OCI-LY1 (cell line): ENCODE results near the gene UNC13C.

ENCODE experiments used
- CTCF ChIP-seq: fragments of 200-600 bp; sonication (generic), shearing (Covaris generic); IDR thresholded peaks from 2 replicates; pipeline ENCODE4 v1.5.1; 2017; ENCODE audit warnings: mild to moderate bottlenecking, antibody characterized with exemption, low read length, moderate library complexity, mixed read lengths
- EZH2 ChIP-seq: fragments of 200-600 bp; sonication (generic), shearing (Covaris generic); IDR thresholded peaks from 2 replicates; pipeline ENCODE4 v1.8.0; 2017; ENCODE audit warnings: borderline replicate concordance, mixed run types, mild to moderate bottlenecking, antibody characterized with exemption, low read length, moderate library complexity, mixed read lengths

GRCh38 chr15:54102704-54103103, 124.5 kb downstream of the UNC13C start:
- TF ChIP-seq CTCF (no peak), EZH2 (no peak)
